Endometrial microvascular endothelial cells (primary cell): ENCODE measurements around the gene MAN1C1. TPM values are rescaled to one million over a fixed set of nuclear protein-coding genes. Genes with fewer than 3 reads are reported as not detected.

Source experiments
- in situ Hi-C: cut with HindIII; loops from 2 replicates; pipeline ENCODE4 v1.10.0; 2017; ENCODE audit warnings: low sequenced_read_pairs, low pct_unique_long_range_greater_than_20kb; ENCODE audit errors: inconsistent ontology term
- total RNA-seq: library from RNA; depleted of rRNA; stranded (reverse); fragments of >200 nt; gene quantifications from one replicate; pipeline ENCODE4 v1.2.3, GENCODE V29; 2015; ENCODE audit errors: inconsistent ontology term

The MAN1C1 gene
- total RNA-seq, 1 donor from 2014 or later: not detected

GRCh38 chr1:25666460-25666859 is 49.9 kb downstream of the MAN1C1 start:
- in situ Hi-C loops: no loop called here

- in situ Hi-C loops: no loop called here
Observed at GRCh38 chr1:25668931-25669573, 52.5 kb downstream of the MAN1C1 start.

GRCh38 chr1:25669781-25670567 is 53.4 kb downstream of the MAN1C1 start:
- in situ Hi-C loops: no loop called here

- in situ Hi-C loops: no loop called here
Observed at GRCh38 chr1:25671929-25672328, 55.3 kb downstream of the MAN1C1 start.

GRCh38 chr1:25672763-25673409 is 56.3 kb downstream of the MAN1C1 start:
- in situ Hi-C loops: no loop called here

GRCh38 chr1:25673456-25673855 is 56.9 kb downstream of the MAN1C1 start:
- in situ Hi-C loops: no loop called here

- in situ Hi-C loops: no loop called here
Observed at GRCh38 chr1:25673962-25674806, 57.6 kb downstream of the MAN1C1 start.

- in situ Hi-C loops: no loop called here
Observed at GRCh38 chr1:25674807-25675084, 58.2 kb downstream of the MAN1C1 start.

- in situ Hi-C loops: no loop called here
Observed at GRCh38 chr1:25675729-25676476, 59.3 kb downstream of the MAN1C1 start.

GRCh38 chr1:25676488-25676887 is 59.9 kb downstream of the MAN1C1 start:
- in situ Hi-C loops: no loop called here

- in situ Hi-C loops: no loop called here
Observed at GRCh38 chr1:25677193-25677773, 60.7 kb downstream of the MAN1C1 start.

GRCh38 chr1:25679171-25679570 is 62.6 kb downstream of the MAN1C1 start:
- in situ Hi-C loops: no loop called here

- in situ Hi-C loops: no loop called here
Observed at GRCh38 chr1:25680701-25681100, 64.1 kb downstream of the MAN1C1 start.

- in situ Hi-C loops: no loop called here
Observed at GRCh38 chr1:25682059-25682601, 65.5 kb downstream of the MAN1C1 start.

GRCh38 chr1:25683177-25683576 is 66.6 kb downstream of the MAN1C1 start:
- in situ Hi-C loops: no loop called here

GRCh38 chr1:25683731-25684130 is 67.1 kb downstream of the MAN1C1 start:
- in situ Hi-C loops: no loop called here

GRCh38 chr1:25684216-25684965 is 67.8 kb downstream of the MAN1C1 start:
- in situ Hi-C loops: no loop called here
